AG09309 (cell line): Measurements from ENCODE around the gene AGAP3.
"Not testable (repeated sequence)": the region's sequence is repeated elsewhere in the genome, so short reads cannot be mapped to it uniquely, and the experiment has no call there.

Experiments
- DNase-seq: peaks from one replicate; pipeline ENCODE4 v3.0.0-alpha.2; 2010; ENCODE audit warnings: low read depth
- H3K4me3 ChIP-seq: 2 replicates; pipeline ENCODE4 v1.5.1; 2011; ENCODE audit warnings: mild to moderate bottlenecking, low read depth, low read length, moderate library complexity; ENCODE audit not compliant: control insufficient read depth
- CTCF ChIP-seq: IDR thresholded peaks from 2 replicates; pipeline ENCODE4 v1.5.1; 2011; ENCODE audit warnings: mild to moderate bottlenecking, low read depth, low read length, inconsistent platforms; ENCODE audit not compliant: insufficient read depth, control insufficient read depth; ENCODE audit errors: missing control alignments

The AGAP3 gene

GRCh38 chr7:151085691-151086620, at the start of gene AGAP3:
TSS of gene AGAP3 (plus strand) at chr7:151086475. CDS start at chr7:151086742, 267 bp downstream.
- no peak for TF ChIP-seq CTCF
- peak within 1 kb of the TSS; percentile 91 for H3K4me3 ChIP-seq
- DNase-seq: no peak

- no peak for TF ChIP-seq CTCF
- H3K4me3 ChIP-seq: no peak overlapping the region
- peak; percentile 71 for DNase-seq
Measured at GRCh38 chr7:151038951-151039849, 47.1 kb upstream of the AGAP3 start.

- no peak for TF ChIP-seq CTCF
- no peak for DNase-seq
- H3K4me3 ChIP-seq: no peak overlapping the region
Measured at GRCh38 chr7:151039850-151040548, 46.3 kb upstream of the AGAP3 start.

- no peak for DNase-seq
- TF ChIP-seq CTCF: no peak
- no peak overlapping the region for H3K4me3 ChIP-seq
Measured at GRCh38 chr7:151040616-151041375, 45.5 kb upstream of the AGAP3 start.

GRCh38 chr7:151043449-151043848, 42.8 kb upstream of the AGAP3 start:
- H3K4me3 ChIP-seq, DNase-seq: not testable (repeated sequence)

GRCh38 chr7:151043959-151044358, 42.3 kb upstream of the AGAP3 start:
- DNase-seq: no peak
- TF ChIP-seq CTCF: no peak
- no peak overlapping the region for H3K4me3 ChIP-seq
